Fibroblast of lung (primary cell): ENCODE results near the gene TAS1R1. TPM values are rescaled to one million over a fixed set of nuclear protein-coding genes. Genes with fewer than 3 reads are reported as not detected.

ENCODE experiments used
- DNase-seq, 2 donors: peaks; one replicate each; pipeline versions ENCODE4 v3.0.0 to v3.0.0-alpha.2; 2010; ENCODE audit warnings: low read depth in 2 of 2
- H2AFZ ChIP-seq: 2 replicates; pipeline ENCODE4 v1.5.1; 2012; ENCODE audit warnings: low read length, control low read depth, inconsistent platforms
- H3K27ac ChIP-seq: 2 replicates; pipeline ENCODE4 v1.5.1; 2011; ENCODE audit warnings: low read length, control low read depth; ENCODE audit not compliant: insufficient read depth
- H3K27me3 ChIP-seq: 2 replicates; pipeline ENCODE4 v1.5.1; 2011; ENCODE audit warnings: mild to moderate bottlenecking, low read length; ENCODE audit not compliant: control insufficient read depth, insufficient read depth
- H3K36me3 ChIP-seq: 2 replicates; pipeline ENCODE4 v1.5.1; 2011; ENCODE audit warnings: low read length; ENCODE audit not compliant: control insufficient read depth, insufficient read depth
- H3K4me1 ChIP-seq: 2 replicates; pipeline ENCODE4 v1.5.1; 2011; ENCODE audit warnings: low read length; ENCODE audit not compliant: control insufficient read depth, insufficient read depth; ENCODE audit errors: extremely low read depth
- H3K4me2 ChIP-seq: 2 replicates; pipeline ENCODE4 v1.5.1; 2011; ENCODE audit warnings: low read length, control low read depth; ENCODE audit not compliant: insufficient read depth; ENCODE audit errors: extremely low read depth
- H3K4me3 ChIP-seq, 4 experiments: fragments of 200-600 bp in 1 of 4; sonication (generic) in 1 of 4; replicated peaks in 1 of 4; 2 replicates each; pipeline ENCODE4 v1.5.1; 2011 to 2016; ENCODE audit warnings: low read length in 4 of 4, low read depth in 3 of 4, mild to moderate bottlenecking in 3 of 4, control low read depth in 2 of 4, inconsistent platforms in 1 of 4, mixed read lengths in 1 of 4; ENCODE audit not compliant: insufficient read depth in 1 of 4; ENCODE audit errors: control extremely low read depth in 1 of 4
- H3K79me2 ChIP-seq: 2 replicates; pipeline ENCODE4 v1.5.1; 2012; ENCODE audit warnings: mild to moderate bottlenecking, low read length, inconsistent platforms; ENCODE audit not compliant: control insufficient read depth, insufficient read depth
- H3K9ac ChIP-seq: 2 replicates; pipeline ENCODE4 v1.5.1; 2011; ENCODE audit warnings: mild to moderate bottlenecking, low read length, control low read depth; ENCODE audit not compliant: insufficient read depth
- H3K9me3 ChIP-seq: 2 replicates; pipeline ENCODE4 v1.5.1; 2012; ENCODE audit warnings: low read depth, low read length; ENCODE audit not compliant: control insufficient read depth, insufficient read depth
- H4K20me1 ChIP-seq: 2 replicates; pipeline ENCODE4 v1.5.1; 2011; ENCODE audit warnings: low read length; ENCODE audit not compliant: control insufficient read depth, insufficient read depth; ENCODE audit errors: extremely low read depth
- EZH2 ChIP-seq: IDR thresholded peaks from 2 replicates; pipeline ENCODE4 v1.5.1; 2012; ENCODE audit warnings: low read length, control low read depth, mild to moderate bottlenecking; ENCODE audit errors: missing control alignments
- polyA plus RNA-seq, 2 donors: library from polyadenylated mRNA; depleted of rRNA in 1 of 2; stranded (reverse) in 1 of 2; unstranded in 1 of 2; fragments of >200 nt; gene quantifications; 2 replicates each; pipeline ENCODE4 v1.2.1, GENCODE V29; 2011 to 2012; ENCODE audit warnings: missing spikeins in 1 of 2
- total RNA-seq: library from RNA; depleted of rRNA; stranded (reverse); fragments of >200 nt; gene quantifications from 2 replicates; pipeline ENCODE4 v1.2.1, GENCODE V29; 2014
- TF ChIP-seq, protein P1 (sequence below), 2 donors: IDR thresholded peaks in 1 of 2; conservative IDR thresholded peaks in 1 of 2; 1 replicate in 1 of 2; 2 replicates in 1 of 2; pipeline ENCODE4 v1.5.1; 2011 to 2012; ENCODE audit warnings: low read length in 2 of 2, control low read depth in 1 of 2, inconsistent platforms in 1 of 2, low read depth in 1 of 2, mild to moderate bottlenecking in 1 of 2

TAS1R1 gene
- total and polyA plus RNA-seq, 2 donors (not counting 1 experiment from before 2014, with no cell fraction given): 0.10 to 0.17 TPM

DNA sequence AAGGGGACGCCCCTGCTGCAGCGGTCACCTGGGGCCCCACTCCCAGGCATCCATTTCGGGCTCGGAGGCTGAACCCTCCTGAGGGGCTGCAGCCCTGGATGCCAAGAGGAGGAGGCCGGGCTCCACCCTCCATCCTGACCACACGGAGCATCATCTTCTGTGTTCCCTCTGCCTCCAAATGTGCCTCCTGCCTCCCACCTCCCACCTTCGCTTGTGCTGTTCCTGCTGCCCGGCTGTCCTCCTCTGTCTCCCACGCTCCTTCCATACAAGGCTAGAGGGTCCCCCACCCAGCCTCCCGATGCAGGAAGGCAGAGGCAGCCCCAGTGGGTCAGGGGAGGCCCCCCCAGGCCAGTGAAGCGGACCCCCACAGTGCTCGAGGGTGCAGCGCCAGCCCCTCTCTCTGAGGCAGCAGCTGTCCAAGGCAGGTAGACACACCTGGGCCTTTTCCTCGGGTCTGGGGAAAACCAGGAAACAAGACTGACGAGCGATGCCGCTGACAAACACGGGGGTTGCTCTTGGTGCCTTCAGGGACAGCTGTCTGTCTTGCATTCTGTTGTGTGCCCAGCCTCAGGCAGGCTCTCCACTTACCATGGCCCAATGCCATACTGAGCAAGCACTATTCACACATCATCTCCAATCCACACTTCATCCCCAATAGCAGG, 46.8 kb upstream of the TAS1R1 start:
- Histone ChIP-seq H3K36me3 (no peaks in the 10 kb centered on the region), H4K20me1 (no peaks in the 10 kb centered on the region), H3K27me3 (no peaks in the 10 kb centered on the region), H3K27ac (no peak overlapping the region), H3K9me3 (no peaks in the 10 kb centered on the region), H3K79me2 (no peaks in the 10 kb centered on the region), H3K4me2 (no peak overlapping the region), H3K4me1 (no peaks in the 10 kb centered on the region), H2AFZ (no peak overlapping the region), H3K9ac (no peak overlapping the region), H3K4me3 (no peak overlapping the region)
- no peak for TF ChIP-seq EZH2
- TF ChIP-seq, protein P1, sequence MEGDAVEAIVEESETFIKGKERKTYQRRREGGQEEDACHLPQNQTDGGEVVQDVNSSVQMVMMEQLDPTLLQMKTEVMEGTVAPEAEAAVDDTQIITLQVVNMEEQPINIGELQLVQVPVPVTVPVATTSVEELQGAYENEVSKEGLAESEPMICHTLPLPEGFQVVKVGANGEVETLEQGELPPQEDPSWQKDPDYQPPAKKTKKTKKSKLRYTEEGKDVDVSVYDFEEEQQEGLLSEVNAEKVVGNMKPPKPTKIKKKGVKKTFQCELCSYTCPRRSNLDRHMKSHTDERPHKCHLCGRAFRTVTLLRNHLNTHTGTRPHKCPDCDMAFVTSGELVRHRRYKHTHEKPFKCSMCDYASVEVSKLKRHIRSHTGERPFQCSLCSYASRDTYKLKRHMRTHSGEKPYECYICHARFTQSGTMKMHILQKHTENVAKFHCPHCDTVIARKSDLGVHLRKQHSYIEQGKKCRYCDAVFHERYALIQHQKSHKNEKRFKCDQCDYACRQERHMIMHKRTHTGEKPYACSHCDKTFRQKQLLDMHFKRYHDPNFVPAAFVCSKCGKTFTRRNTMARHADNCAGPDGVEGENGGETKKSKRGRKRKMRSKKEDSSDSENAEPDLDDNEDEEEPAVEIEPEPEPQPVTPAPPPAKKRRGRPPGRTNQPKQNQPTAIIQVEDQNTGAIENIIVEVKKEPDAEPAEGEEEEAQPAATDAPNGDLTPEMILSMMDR (conservative IDR thresholded peaks at IDR 0.05 in 1 of 2, IDR thresholded peaks at IDR 0.05 in 1 of 2; ENCODE audit: low read depth in 1 of 2, low read length in 2 of 2): no peak
- no peak for DNase-seq

DNA sequence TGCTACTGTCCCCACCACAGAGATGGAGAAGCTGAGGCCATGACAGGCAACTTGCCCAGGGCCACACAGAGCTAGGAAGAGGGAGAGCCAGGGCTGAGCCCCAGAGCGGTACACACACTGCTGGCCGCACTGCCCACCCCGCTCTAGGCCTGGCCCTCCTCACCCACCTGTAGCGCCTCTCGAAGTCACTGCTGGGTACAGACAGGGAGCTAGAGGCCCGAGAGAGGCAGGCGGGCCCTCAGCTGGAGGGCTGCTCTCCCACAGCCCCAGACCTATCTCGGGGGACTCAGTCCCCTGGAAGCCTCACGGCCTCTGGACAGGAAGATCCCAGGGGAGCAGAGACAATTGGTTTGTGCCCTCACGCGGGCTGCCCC, 46.3 kb upstream of the TAS1R1 start:
- Histone ChIP-seq H3K4me1 (no peaks in the 10 kb centered on the region), H3K9me3 (no peaks in the 10 kb centered on the region), H3K27ac (no peak overlapping the region), H3K36me3 (no peaks in the 10 kb centered on the region), H3K4me2 (no peak overlapping the region), H2AFZ (no peak overlapping the region), H4K20me1 (no peaks in the 10 kb centered on the region), H3K4me3 (no peak overlapping the region), H3K9ac (no peak overlapping the region), H3K27me3 (no peaks in the 10 kb centered on the region), H3K79me2 (no peaks in the 10 kb centered on the region)
- no peak for DNase-seq
- TF ChIP-seq, protein P1 (conservative IDR thresholded peaks at IDR 0.05 in 1 of 2, IDR thresholded peaks at IDR 0.05 in 1 of 2; ENCODE audit: low read depth in 1 of 2, low read length in 2 of 2): no peak
- no peak for TF ChIP-seq EZH2

- Histone ChIP-seq H3K9me3 (no peaks in the 10 kb centered on the region), H3K4me2 (no peak overlapping the region), H3K9ac (no peak overlapping the region), H3K36me3 (no peaks in the 10 kb centered on the region), H3K4me3 (no peak overlapping the region), H3K4me1 (no peaks in the 10 kb centered on the region), H3K79me2 (no peaks in the 10 kb centered on the region), H3K27me3 (no peaks in the 10 kb centered on the region), H3K27ac (no peak overlapping the region), H4K20me1 (no peaks in the 10 kb centered on the region), H2AFZ (no peak overlapping the region)
- TF ChIP-seq EZH2: no peak
- TF ChIP-seq, protein P1 (conservative IDR thresholded peaks at IDR 0.05 in 1 of 2, IDR thresholded peaks at IDR 0.05 in 1 of 2; ENCODE audit: low read depth in 1 of 2, low read length in 2 of 2): no peak
- DNase-seq: no peak
Measured at GRCh38 chr1:6509220-6509918, 45.7 kb upstream of the TAS1R1 start.
